ENCODE data around the gene KRT81.
"Not testable (repeated sequence)": the region's sequence is repeated elsewhere in the genome, so short reads cannot be mapped to it uniquely, and the experiment has no call there.

KRT81 gene

DNA sequence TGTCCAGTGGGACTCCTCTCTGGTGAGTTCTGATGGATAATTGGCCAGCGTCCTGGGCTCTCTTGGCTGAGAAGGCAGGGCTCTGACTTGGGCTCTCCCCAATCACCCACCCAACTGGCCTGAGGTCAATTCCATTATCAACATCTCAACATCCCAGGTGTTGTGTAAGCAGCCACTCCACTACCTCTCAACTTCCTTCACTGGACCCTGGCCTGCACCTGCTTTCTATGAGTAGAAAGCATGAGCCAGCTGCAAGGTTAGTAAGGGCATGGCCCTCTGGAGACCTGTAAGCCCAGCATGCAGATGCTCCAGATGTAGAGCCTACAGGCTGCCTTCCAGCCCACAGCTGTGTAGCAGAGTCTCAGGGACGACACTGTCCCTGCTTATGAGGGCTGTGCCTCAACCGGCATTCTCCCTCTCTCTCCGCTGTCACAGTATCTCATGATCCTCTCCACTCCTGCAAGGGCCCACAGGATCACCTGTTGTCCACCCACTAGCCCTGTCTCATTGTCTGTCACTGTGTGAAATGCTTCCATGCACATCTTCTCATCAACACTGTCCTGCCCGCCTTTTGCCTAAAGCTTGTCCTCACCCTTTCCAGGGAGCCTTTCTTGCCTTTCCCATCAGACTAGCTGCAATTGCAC is 5.4 kb upstream of the KRT81 start:
- DNase-seq (ENCODE audit: low read depth) = no peak

- DNase-seq (ENCODE audit: low read depth) = no peak
These were observed 4.3 kb upstream of the KRT81 start for GRCh38 chr12:52295663-52296062.

GRCh38 chr12:52294803-52295202 is 3.5 kb upstream of the KRT81 start:
- no peak for DNase-seq (ENCODE audit: low read depth)

GRCh38 chr12:52293926-52294325 is 2.6 kb upstream of the KRT81 start:
- no peak for DNase-seq (ENCODE audit: low read depth)

DNA sequence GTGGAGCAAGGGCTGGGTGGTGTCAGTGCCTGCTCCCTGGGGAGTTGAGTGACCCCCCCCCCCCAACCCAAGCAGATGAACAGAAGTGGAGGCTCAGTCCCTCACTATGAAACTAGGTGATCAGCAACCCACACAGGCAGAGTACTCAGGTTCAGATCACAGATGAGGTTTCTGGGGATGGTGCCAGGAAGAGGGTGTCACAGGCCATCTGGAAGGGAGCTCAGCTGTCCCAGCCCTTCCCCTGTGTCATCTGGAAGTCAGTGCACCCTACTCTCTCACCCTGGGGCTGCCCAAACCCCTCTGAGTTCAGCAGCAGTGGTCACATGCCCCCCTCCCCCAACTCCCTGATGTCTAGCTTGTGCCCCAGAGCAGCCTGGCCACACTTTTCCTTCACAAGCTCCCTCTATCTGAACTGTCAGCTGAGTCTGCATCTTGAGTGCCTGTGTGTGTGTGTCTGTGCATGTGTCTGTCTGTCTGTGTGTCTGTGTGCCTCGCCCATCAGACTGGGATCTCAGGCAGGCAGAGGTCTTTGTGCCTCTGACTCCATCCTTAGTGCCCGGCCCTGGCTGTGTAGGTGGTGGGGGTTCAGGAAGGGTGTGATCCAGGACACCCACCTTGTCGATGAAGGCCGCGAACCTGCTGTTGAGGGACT is 725 bp downstream of the KRT81 start:
- DNase-seq (ENCODE audit: low read depth) = not testable (repeated sequence)

DNA sequence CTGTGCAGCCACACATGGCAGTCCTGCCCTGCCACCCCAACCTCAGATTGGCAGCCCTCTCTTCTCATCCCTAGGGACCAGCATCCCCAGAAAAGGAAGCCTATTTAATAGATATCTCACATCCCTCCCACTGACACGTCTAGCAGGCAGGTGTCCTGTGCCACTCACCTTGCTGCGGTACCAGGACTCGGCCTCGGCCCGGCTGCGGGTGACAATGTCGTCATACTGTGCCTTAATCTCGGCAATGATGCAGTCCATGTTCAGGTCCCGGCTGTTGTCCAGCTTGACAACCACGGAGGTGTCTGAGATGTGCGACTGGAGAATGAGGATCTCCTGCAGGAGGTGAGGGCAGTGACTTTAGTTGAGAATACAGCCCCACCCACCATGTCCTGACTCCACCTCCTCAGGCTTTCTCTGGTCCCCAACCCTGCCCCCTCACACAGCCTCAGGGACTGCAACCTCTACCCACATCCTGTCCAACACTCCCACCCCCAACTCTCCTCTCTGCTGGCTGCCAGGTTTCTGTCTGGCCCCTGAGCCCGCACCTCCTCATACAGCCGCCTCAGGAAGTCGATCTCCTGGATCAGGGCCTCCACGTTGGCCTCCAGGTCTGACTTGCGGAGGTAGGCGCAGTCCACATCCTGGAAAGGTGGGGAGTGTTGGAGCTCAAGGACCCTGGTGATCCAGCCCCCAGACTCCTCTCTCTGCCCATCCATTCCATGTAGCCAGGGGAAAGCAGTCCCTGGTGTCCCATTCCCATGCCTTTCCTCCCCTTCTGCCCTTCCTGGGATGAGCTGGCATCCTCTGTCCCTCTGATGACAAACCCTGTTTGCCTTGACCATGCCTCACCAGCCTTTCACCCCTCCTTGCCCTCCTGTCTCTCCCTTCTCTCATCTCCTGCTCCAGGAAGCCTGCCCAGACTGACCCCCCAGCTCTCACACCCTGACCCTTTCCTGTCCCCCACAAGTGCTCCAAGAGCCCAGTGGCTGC is 3.2 kb downstream of the KRT81 start:
- not testable (repeated sequence) for DNase-seq (ENCODE audit: low read depth)

- not testable (repeated sequence) for DNase-seq (ENCODE audit: low read depth)
These were observed 4.2 kb downstream of the KRT81 start for GRCh38 chr12:52286857-52287785.

- DNase-seq (ENCODE audit: low read depth) = no peak
These were observed 5.3 kb downstream of the KRT81 start for GRCh38 chr12:52285851-52286530.

- peak; percentile 87 for DNase-seq (ENCODE audit: low read depth)
These were observed 6.1 kb downstream of the KRT81 start for GRCh38 chr12:52285172-52285745.

GRCh38 chr12:52284562-52285171 is 6.7 kb downstream of the KRT81 start:
- no peak for DNase-seq (ENCODE audit: low read depth)

- peak; percentile 97 for DNase-seq (ENCODE audit: low read depth)
These were observed 10.4 kb downstream of the KRT81 start for GRCh38 chr12:52280796-52281560.

DNA sequence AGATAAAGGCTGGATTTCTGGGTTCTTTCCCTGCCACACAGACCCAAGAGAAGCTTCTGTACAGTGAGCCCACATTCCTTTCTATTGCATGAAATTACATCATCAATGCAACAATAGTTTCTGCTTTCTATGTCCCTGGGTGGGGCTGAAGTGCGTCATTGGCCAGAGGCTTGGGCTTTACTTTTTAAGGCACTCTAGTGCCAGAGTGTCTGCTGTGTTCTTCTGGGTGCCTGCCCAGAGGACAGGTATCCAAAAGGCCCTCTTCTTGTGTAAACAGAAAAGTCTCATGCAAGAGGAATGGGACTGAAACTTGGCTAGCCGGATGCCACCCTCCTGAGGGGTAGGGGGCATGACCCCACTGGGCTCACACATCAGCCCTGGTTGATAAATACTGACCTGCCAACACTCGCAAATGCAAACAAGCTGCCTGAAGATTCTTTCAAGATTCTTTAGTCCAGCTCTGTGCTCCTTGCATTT is 11.0 kb downstream of the KRT81 start:
- DNase-seq (ENCODE audit: low read depth) = peak; percentile 94

- no peak for DNase-seq (ENCODE audit: low read depth)
These were observed 11.7 kb downstream of the KRT81 start for GRCh38 chr12:52279422-52280318.

- DNase-seq (ENCODE audit: low read depth) = no peak
These were observed 12.5 kb downstream of the KRT81 start for GRCh38 chr12:52278575-52279421.

DNA sequence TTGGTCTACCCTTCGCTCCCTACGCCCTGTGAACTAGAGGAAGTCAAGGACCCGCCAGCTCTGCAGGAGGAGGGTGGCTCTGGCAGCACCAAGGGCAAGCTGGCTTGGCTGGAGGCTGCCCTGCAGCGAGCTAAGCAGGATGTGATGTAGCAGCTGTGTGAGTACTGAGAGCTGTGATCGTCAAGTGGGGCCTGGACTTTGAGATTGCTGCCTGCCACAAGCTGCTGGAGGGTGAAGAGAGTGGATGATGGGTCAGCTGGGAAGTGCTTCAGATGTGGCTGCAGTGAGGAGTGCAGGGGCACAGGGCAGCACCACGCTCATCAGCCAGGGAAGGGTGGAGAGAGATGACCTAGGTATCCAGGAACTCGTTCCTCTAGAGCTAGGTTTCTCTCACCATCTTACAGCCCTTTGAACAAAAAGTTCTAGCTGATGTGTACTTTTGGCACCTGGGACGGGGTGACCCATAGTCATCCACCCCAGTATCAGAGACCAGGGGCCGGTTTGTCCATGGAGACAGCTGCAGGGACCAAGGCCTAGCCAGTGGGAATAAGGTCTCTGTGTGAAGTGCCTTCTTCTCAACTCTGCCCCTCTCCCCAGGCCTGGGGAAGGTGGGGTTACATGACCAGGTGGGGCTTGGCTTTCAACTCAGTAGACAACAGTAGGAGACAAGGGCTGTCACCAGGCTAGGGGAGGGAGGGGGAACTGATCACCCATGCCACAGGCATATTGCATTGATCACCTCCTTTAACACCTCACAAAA is 13.7 kb downstream of the KRT81 start:
- DNase-seq (ENCODE audit: low read depth) = no peak

GRCh38 chr12:52275686-52276085 is 15.6 kb downstream of the KRT81 start:
- no peak for DNase-seq (ENCODE audit: low read depth)

All from HS-27A (cell line).